ENCODE data around the gene MCL1. TPM values are rescaled to one million over a fixed set of nuclear protein-coding genes. Genes with fewer than 3 reads are reported as not detected.

Gene MCL1
- total RNA-seq, 1 donor from 2014 or later: 255 TPM

- Mint-ChIP-seq H3K4me1 (ENCODE audit: low read depth) (peaks cover 9% of the 10 kb centered on the region), H3K36me3 (ENCODE audit: low read depth) (no peaks in the 10 kb centered on the region), H3K27me3 (ENCODE audit: low read depth) (no peaks in the 10 kb centered on the region), H3K9me3 (ENCODE audit: low read depth) (no peaks in the 10 kb centered on the region), H3K4me3 (ENCODE audit: unreplicated experiment) (no peak overlapping the region), H3K27ac (ENCODE audit: unreplicated experiment) (no peak overlapping the region)
- no peak for TF ChIP-seq CTCF (IDR thresholded peaks at IDR 0.05)
- no peak for DNase-seq (ENCODE audit: low spot score)
Measured at GRCh38 chr1:150525348-150525747, 54.1 kb downstream of the MCL1 start.

Small RNA genes lying within 50 kb of the gene (microRNA-seq; reads per million reads assigned to microRNA genes)
- gene MIR4257 (ENCODE audit: borderline number of aligned reads): not detected

Other genes with a start within 250 kb of the MCL1 start
- 22.2 to 27.0 TPM (median 22.2 TPM) in 3 replicates for gene RPRD2, start 215.5 kb downstream of the MCL1 start, total RNA-seq
- 13.6 to 20.0 TPM (median 15.6 TPM) in 3 replicates for gene TARS2, start 92.2 kb downstream of the MCL1 start, total RNA-seq
- gene ECM1, start 71.5 kb downstream of the MCL1 start, total RNA-seq: 3.6 to 9.1 TPM (median 8.2 TPM) in 3 replicates
- gene FALEC, start 63.9 kb downstream of the MCL1 start, total RNA-seq: 1.2 TPM in 1 of 3 replicates, not detected in the others
- 3.6 to 5.7 TPM (median 5.1 TPM) in 3 replicates for gene ADAMTSL4, start 30.2 kb downstream of the MCL1 start, total RNA-seq
- 85.5 to 125 TPM (median 85.7 TPM) in 3 replicates for gene ENSA, start 50.0 kb upstream of the MCL1 start, total RNA-seq
- gene GOLPH3L, start 117.5 kb upstream of the MCL1 start, total RNA-seq: 17.1 to 23.2 TPM (median 17.7 TPM) in 3 replicates
- gene HORMAD1, start 141.3 kb upstream of the MCL1 start, total RNA-seq: not detected in 3 replicates
- 0.79 to 1.5 TPM (median 1.4 TPM) in 3 replicates for gene CTSS, start 186.2 kb upstream of the MCL1 start, total RNA-seq
- gene CTSK, start 228.7 kb upstream of the MCL1 start, total RNA-seq: 4.9 to 12.4 TPM (median 4.9 TPM) in 3 replicates

Data from chondrocyte (in vitro differentiated cells).